ENCODE measurements around the gene NKD1.

Gene NKD1, protein sequence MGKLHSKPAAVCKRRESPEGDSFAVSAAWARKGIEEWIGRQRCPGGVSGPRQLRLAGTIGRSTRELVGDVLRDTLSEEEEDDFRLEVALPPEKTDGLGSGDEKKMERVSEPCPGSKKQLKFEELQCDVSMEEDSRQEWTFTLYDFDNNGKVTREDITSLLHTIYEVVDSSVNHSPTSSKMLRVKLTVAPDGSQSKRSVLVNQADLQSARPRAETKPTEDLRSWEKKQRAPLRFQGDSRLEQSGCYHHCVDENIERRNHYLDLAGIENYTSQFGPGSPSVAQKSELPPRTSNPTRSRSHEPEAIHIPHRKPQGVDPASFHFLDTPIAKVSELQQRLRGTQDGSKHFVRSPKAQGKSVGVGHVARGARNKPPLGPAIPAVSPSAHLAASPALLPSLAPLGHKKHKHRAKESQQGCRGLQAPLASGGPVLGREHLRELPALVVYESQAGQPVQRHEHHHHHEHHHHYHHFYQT

DNA sequence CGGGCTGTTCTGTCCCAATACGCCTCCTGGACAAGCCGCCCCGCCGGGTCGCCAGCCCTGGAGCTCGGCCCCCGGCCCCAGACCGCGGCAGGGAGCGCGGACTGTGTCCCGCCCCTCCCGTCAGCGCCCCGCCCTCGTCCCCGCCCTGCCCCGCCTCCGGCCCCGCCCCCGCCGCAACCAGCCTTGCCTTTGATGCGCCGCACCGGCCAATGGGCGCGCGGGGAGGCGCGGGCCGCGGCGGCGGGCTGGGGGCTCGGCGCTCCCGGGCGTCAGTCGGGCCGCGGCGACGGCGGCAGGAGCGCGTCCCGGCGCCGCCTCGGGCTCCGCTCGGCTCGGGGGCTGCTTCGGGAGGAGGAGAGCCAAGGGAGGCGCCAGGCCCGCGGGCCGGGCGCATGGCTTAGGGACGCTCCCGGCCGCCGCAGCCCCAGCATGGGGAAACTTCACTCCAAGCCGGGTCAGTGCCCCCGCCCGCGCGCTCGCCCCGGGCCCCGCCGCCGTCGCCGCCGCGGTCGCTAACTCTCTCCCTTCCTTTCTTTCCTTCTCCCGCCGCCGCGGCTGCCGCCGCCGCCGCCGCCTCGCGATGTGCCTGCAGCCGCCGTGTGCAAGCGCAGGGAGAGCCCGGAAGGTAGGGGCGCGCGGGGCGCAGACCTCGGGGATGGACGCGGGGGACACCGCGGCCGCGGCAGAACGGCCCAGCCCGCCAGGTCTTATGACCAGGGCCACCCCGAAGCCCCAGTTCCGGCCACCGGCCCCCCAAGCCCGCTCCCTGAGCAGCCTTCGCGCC lies at the start of gene NKD1:
Gene NKD1 (plus strand): TSS at position 272 of the 784 bp plus-strand sequence. CDS start 158 bp downstream, at position 430.
- DNase-seq (ENCODE audit: low spot score), result peak; percentile 94

- peak; percentile 3 for DNase-seq (ENCODE audit: low spot score)
Observed at GRCh38 chr16:50498431-50499155, 49.6 kb upstream of the NKD1 start.

- peak; percentile 0 for DNase-seq (ENCODE audit: low spot score)
Observed at GRCh38 chr16:50499254-50499653, 48.9 kb upstream of the NKD1 start.

- peak; percentile 3 for DNase-seq (ENCODE audit: low spot score)
Observed at GRCh38 chr16:50500171-50500874, 47.9 kb upstream of the NKD1 start.

GRCh38 chr16:50501251-50501650 lies 46.9 kb upstream of the NKD1 start:
- DNase-seq (ENCODE audit: low spot score), result no peak

GRCh38 chr16:50501986-50502615 lies 46.1 kb upstream of the NKD1 start:
- peak; percentile 7 for DNase-seq (ENCODE audit: low spot score)

- DNase-seq (ENCODE audit: low spot score), result peak; percentile 3
Observed at GRCh38 chr16:50502616-50503011, 45.6 kb upstream of the NKD1 start.

- peak; percentile 6 for DNase-seq (ENCODE audit: low spot score)
Observed at GRCh38 chr16:50503868-50504531, 44.2 kb upstream of the NKD1 start.

DNA sequence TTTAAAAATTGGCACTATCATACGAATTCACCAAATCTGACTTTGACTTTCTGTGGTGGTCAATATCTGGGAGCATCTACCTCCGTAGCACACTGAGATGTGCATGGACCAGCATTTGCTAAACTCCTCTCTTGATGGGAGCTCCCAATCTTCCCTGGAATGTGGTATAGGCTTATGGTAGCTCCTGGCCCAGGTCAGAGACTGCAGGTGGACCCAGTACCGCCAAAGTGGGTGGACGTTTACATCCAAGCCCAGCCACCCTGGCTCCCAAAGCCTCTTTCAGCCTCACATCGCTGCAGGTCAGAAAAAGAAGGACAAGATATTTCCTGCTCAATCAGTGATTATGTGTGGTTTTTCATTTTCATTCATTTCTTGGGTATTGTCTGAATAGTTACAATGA lies 43.1 kb upstream of the NKD1 start:
- peak; percentile 3 for DNase-seq (ENCODE audit: low spot score)

GRCh38 chr16:50505714-50506542 lies 42.3 kb upstream of the NKD1 start:
- DNase-seq (ENCODE audit: low spot score), result peak; percentile 6

- DNase-seq (ENCODE audit: low spot score), result peak; percentile 7
Observed at GRCh38 chr16:50506543-50506937, 41.7 kb upstream of the NKD1 start.

DNA sequence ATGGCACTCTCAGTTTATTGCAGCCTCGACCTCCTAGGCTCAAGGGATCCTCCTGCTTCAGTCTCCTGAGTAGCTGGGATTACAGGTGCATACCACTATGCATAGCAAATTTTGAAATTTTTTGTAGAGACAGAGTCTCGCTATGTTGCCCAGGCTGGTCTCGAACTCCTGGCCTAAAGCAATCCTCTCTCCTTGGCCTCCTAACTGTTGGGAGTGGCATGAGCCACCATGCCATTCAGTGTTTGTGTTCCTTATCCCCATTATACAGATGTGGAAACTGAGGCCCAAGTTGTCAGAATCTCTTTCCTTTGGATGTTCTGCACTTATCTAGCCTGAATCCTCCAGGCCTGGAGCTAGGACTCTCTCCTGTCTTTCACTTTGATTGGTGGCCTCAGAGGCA lies 40.8 kb upstream of the NKD1 start:
- no peak for DNase-seq (ENCODE audit: low spot score)

GRCh38 chr16:50509521-50510341 lies 38.5 kb upstream of the NKD1 start:
- DNase-seq (ENCODE audit: low spot score), result peak; percentile 19

- no peak for DNase-seq (ENCODE audit: low spot score)
Observed at GRCh38 chr16:50515218-50515617, 33.0 kb upstream of the NKD1 start.

DNA sequence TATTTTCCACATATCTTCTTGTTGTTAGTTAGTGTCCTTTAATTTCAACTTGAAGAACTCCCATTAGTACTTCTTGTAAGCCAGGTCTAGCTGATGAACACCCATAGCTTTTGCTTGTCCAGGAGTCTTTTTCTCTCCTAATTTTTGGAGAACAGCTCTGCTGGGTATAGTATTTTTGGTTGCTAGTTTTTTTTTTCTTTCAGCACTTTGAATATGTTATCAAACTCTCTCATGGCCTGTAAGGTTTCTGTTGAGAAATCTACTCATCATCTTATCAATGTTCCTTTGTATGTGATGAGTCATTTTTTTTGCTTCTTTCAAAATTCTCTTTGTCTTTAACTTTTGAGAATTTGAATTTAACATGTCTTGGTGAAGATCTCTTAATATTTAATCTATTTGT lies 31.8 kb upstream of the NKD1 start:
- DNase-seq (ENCODE audit: low spot score), result no peak

GRCh38 chr16:50516890-50517289 lies 31.3 kb upstream of the NKD1 start:
- DNase-seq (ENCODE audit: low spot score), result no peak

DNA sequence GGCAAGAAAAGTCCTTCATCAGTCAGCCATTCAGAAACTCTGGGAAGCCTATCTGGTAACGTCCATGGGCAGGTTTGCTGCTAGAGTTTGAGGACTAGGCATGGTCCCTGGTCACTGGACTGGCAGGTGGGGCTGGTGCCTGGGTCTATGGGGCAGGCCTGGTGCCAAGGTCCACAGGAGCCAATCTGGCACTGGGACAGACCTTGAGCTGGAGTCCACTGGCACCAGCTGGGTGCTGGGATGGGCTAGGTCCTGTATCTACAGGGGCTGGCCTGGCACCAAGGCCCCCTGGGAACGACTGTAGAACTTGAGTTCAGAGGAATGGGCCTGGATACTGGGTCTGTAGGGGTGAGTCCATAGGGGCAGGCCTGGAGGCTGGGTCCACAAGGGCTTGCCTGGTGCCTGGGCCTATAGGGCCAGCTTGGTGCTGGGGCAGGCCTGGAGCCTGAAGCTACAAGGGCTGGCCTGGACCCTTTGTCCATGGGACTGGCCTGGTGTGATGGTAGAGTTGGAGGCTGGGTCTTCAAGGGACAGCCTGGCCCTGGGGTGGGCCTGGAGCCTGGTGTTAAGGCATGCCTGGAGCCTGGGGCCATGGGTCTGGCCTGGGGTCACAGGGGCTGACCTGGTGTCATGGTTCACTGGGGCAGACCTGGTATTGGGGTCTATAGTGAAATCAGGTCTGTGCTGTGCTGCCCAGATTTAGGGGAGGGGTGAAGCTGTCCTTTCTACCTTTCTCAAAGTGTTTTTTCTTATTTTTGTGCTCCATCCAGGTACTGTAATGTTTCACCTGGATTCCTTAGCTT lies 30.5 kb upstream of the NKD1 start:
- no peak for DNase-seq (ENCODE audit: low spot score)

- no peak for DNase-seq (ENCODE audit: low spot score)
Observed at GRCh38 chr16:50519001-50519400, 29.2 kb upstream of the NKD1 start.
